Loucy (cell line): Measurements from ENCODE around the gene KRTAP2-3.

ENCODE experiments used
- CTCF ChIP-seq: fragments of 200-600 bp; sonication (generic); conservative IDR thresholded peaks from 2 replicates; pipeline ENCODE4 v1.5.1; 2014; ENCODE audit warnings: mild to moderate bottlenecking, antibody characterized with exemption, low read length
- EZH2phosphoT487 ChIP-seq: fragments of 200-600 bp; IDR thresholded peaks from 2 replicates; pipeline ENCODE4 v1.6.1; 2018; ENCODE audit warnings: antibody characterized with exemption, mild to moderate bottlenecking, moderate library complexity, borderline replicate concordance

- TF ChIP-seq CTCF, result no peak
- TF ChIP-seq EZH2phosphoT487, result no peak
Measured at GRCh38 chr17:41052566-41052965, 7.3 kb downstream of the KRTAP2-3 start.
